Naive thymus-derived CD8-positive, alpha-beta T cell (primary cell): ENCODE measurements around the gene STARD7. TPM values are rescaled to one million over a fixed set of nuclear protein-coding genes. Genes with fewer than 3 reads are reported as not detected.

Experiments used
- ATAC-seq, 2 donors: fragments of 150-1000 bp; cut with Tn5 transposase in 1 of 2; sonication (Bioruptor Pico), chemical (Tn5 transposase) in 1 of 2; 1 replicate in 1 of 2; 2 replicates in 1 of 2; pipeline ENCODE4 v1.10.0; 2021; ENCODE audit warnings: mild to moderate bottlenecking in 2 of 2, moderate library complexity in 2 of 2
- POLR2A ChIA-PET: fragments of 350-600 bp; sonication (Branson Sonifier 250); formaldehyde crosslinking; loops from one replicate; lab custom pipeline; 2021; ENCODE audit warnings: antibody characterized with exemption; lab: Charles Lee
- DNase-seq, 10 donors: peaks; one replicate each; pipeline versions ENCODE4 v3.0.0 to v3.0.0-alpha.2; 2020 to 2022
- H3K27ac Mint-ChIP-seq, 10 donors: one replicate each; pipeline ENCODE4 v1.8.0; 2020 to 2022; ENCODE audit warnings: mild to moderate bottlenecking in 10 of 10, mixed read lengths in 10 of 10, moderate library complexity in 4 of 10, inconsistent platforms in 1 of 10
- H3K27me3 Mint-ChIP-seq, 5 donors: one replicate each; pipeline ENCODE4 v1.8.0; 2021 to 2022; ENCODE audit warnings: mixed read lengths in 5 of 5
- H3K36me3 Mint-ChIP-seq, 3 donors: one replicate each; pipeline ENCODE4 v1.8.0; 2020 to 2022; ENCODE audit warnings: mixed read lengths in 3 of 3, mild to moderate bottlenecking in 2 of 3, inconsistent platforms in 1 of 3
- H3K4me1 Mint-ChIP-seq, 4 donors: one replicate each; pipeline ENCODE4 v1.8.0; 2021 to 2022; ENCODE audit warnings: mixed read lengths in 4 of 4
- H3K4me3 Mint-ChIP-seq, 10 donors: one replicate each; pipeline ENCODE4 v1.8.0; 2020 to 2022; ENCODE audit warnings: mild to moderate bottlenecking in 10 of 10, mixed read lengths in 10 of 10, moderate library complexity in 6 of 10, inconsistent platforms in 1 of 10
- H3K9me3 Mint-ChIP-seq, 9 donors: one replicate each; pipeline ENCODE4 v1.8.0; 2020 to 2022; ENCODE audit warnings: mixed read lengths in 9 of 9, mild to moderate bottlenecking in 3 of 9, inconsistent platforms in 1 of 9, moderate library complexity in 1 of 9
- polyA plus RNA-seq, 3 donors: library from polyadenylated mRNA; unstranded; fragments of 300-500 nt; fragmentation: Illumina TruSeq; gene quantifications; one replicate each; pipeline ENCODE4 v1.2.3, GENCODE V29; 2021
- total RNA-seq, 8 experiments: library from RNA in 2 of 8; stranded (reverse) in 2 of 8; gene quantifications; one replicate each; pipeline ENCODE4 v1.2.3 and lab custom pipeline; 2021 to 2026

The STARD7 gene
- total and polyA plus RNA-seq, 5 experiments from 2014 or later = 87.5 to 143 (median 114) TPM

DNA sequence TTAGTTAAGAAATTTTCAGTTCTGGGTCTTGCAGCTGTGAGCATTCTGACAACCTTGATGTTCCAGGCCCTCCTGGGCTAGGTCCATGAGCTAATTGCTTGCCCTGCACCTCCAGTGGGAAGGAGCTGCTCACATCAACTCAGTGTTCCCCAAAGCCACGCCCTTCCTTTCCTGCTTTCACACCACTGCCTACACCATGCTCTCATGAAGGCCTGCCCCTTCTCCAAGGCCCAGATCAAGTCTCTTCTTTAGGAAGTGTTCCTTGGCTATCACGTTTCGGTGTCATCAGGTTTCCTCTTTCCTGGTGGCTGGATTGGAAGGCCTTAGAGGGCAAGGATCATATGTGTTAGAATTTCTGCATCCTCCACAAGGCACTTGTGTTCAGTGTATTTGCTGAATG is 38.4 kb upstream of the STARD7 start:
- H3K27ac Mint-ChIP-seq = peak overlapping the region in 8 of 10 donors; percentile 1 to 95 (median 63)
- ATAC-seq (no peak), DNase-seq (no peak)
- no peaks in the 10 kb centered on the region for H3K9me3 Mint-ChIP-seq
- POLR2A ChIA-PET = no interaction called here
- peak overlapping the region in 2 of 10 donors; percentile 19 to 54 for H3K4me3 Mint-ChIP-seq
- H3K27me3 Mint-ChIP-seq = no peaks in the 10 kb centered on the region
- peaks cover 22 to 46% (median 46%) of the 10 kb centered on the region in 4 donors for H3K4me1 Mint-ChIP-seq
- H3K36me3 Mint-ChIP-seq = peaks cover 0 to 20% (median 4%) of the 10 kb centered on the region in 3 donors

DNA sequence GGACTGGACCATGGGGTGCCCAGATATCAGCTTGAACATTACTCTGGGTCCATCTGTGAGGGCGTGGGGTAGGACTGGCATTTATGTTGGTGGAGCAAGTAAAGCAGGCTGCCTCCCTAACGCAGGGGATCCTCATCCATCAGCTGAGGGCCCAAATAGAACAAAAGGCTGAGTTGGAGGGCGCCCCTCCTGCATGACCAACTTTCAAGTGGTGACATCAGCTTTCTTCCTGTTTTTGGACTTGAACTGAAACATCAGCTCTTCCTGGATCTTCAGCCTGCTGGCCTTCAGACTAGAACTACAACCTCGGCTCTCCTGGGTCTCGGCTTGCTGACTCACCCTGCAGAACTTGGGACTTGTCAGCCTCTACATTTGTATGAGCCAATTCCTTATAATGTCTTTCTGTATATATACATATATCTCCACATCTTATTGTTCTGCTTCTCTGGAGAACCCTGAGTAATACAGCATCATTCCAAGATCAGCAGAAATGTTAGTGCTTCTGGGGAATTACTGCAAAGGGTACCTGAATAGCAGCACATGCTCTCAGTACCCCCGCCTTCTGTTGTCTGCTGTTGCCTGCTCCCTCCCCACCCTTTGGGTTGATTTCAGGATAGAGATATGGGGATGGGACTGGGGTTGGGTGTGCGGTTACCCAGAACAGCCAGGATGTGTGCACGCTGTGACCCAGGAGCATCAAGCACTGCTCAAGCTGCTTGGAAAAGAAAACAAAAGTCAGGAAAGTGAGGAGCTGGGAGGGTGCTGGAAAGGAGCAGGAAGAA is 37.2 kb upstream of the STARD7 start:
- Mint-ChIP-seq H3K4me1 (peaks cover 31 to 58% (median 58%) of the 10 kb centered on the region in 4 donors), H3K27me3 (no peaks in the 10 kb centered on the region), H3K36me3 (peaks cover 0 to 14% (median 0%) of the 10 kb centered on the region in 3 donors), H3K27ac (peak overlapping the region; percentile 63 to 95 (median 83)), H3K4me3 (peak overlapping the region in 6 of 10 donors; percentile 18 to 79 (median 42)), H3K9me3 (no peaks in the 10 kb centered on the region)
- DNase-seq (no peak), ATAC-seq (no peak)
- POLR2A ChIA-PET = interaction anchor here (0.8 to 1.9 kb wide), 4 partner anchors 11 to 37 kb away, joined by 3 to 16 read pairs (median 6); partner anchors contain the start of gene STARD7

DNA sequence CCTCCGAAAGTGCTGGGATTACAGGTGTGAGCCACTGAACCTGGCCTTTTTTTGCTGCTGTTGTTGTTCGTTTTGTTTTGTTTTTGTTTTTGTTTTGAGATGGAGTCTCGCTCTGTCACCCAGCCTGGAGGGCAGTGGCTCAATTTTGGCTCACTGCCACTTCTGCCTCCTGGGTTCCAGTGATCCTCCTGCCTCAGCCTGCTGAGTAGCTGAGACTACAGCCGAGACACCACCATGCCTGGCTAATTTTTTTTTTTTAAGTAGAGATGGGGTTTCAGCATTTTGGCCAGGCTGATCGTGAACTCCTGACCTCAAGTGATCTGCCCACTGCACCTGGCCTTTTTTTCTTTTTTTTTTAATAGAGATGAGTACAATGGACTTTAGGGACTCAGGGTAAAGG is 35.2 kb upstream of the STARD7 start:
- DNase-seq (no peak), ATAC-seq (no peak)
- H3K27me3 Mint-ChIP-seq = no peaks in the 10 kb centered on the region
- no peak overlapping the region for H3K27ac Mint-ChIP-seq
- POLR2A ChIA-PET = interaction anchor here (0.7 kb wide), 2 partner anchors 40 to 1473 kb away, joined by 3 read pairs; no protein-coding TSS in a partner anchor
- H3K9me3 Mint-ChIP-seq = no peaks in the 10 kb centered on the region
- peaks cover 32 to 58% (median 53%) of the 10 kb centered on the region in 4 donors for H3K4me1 Mint-ChIP-seq
- H3K4me3 Mint-ChIP-seq = no peak overlapping the region
- peaks cover 0 to 4% (median 0%) of the 10 kb centered on the region in 3 donors for H3K36me3 Mint-ChIP-seq

DNA sequence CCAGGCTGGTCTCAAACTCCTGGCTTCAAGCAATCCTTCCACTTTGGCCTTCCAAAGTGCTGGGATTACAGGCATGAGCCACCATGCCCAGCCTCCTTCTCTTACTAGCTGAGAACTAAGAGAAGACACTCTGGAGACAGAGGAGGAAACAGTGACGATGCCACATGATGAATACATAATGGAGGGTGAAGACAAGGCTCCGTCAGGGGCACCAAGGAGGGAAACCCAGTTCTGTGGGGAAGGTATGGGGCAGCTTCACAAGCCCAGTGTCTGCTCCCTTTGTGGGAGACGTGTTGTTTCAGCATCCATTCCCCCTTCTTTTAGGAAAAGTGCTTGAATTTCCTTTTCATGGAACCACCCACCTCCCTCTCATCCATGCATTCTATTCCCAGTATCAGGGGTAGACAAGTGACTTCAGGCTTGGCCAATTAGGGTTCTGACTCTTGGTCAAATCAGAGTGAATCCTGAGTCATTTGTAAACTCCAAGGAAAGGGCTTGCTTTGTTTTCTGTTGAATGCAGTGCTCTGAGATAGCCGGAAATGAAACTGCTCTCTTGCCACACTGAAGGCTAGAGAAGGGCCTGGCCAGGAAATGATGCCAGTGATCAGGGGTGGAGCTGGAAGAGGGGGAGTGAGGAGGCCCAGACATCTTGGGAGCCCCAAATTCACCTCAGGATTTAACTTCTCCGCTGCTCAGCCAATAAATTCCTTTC is 33.4 kb upstream of the STARD7 start:
- peak overlapping the region; percentile 85 to 97 (median 94) for H3K27ac Mint-ChIP-seq
- peak overlapping the region; percentile 42 to 80 (median 70) for H3K4me3 Mint-ChIP-seq
- no peaks in the 10 kb centered on the region for H3K27me3 Mint-ChIP-seq
- peaks cover 0 to 3% (median 2%) of the 10 kb centered on the region in 3 donors for H3K36me3 Mint-ChIP-seq
- H3K4me1 Mint-ChIP-seq = peaks cover 28 to 57% (median 49%) of the 10 kb centered on the region in 4 donors
- ATAC-seq (peak; percentile 81 to 85), DNase-seq (peak in 7 of 10 donors; percentile 23 to 49 (median 27))
- POLR2A ChIA-PET = interaction anchor here (0.7 to 3.0 kb wide), 8 partner anchors 8 to 64 kb away, joined by 3 to 32 read pairs (median 5); partner anchors contain the start of gene STARD7
- no peaks in the 10 kb centered on the region for H3K9me3 Mint-ChIP-seq

DNA sequence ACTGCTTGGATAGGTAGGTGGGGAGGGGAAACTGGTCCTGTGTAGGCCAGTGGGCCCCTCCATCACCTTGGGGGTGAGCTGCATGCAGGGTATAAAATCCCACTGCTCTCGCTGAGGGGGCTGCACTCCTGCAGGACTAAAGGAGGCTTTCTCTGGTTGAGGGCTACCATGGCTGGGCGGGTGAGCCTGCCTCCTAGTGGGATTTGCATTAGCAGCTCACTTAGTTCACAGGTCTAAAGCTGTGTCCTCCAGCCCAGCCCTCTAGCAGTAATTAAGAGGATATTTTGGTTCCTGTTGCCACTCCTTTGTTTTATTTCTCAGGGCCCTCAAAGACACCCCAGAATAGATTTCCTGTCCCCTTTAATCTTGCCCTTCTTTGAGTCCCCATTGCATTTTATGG is 32.6 kb upstream of the STARD7 start:
- peaks cover 24 to 49% (median 41%) of the 10 kb centered on the region in 4 donors for H3K4me1 Mint-ChIP-seq
- ATAC-seq = no peak
- H3K27ac Mint-ChIP-seq = peak overlapping the region; percentile 85 to 97 (median 94)
- H3K27me3 Mint-ChIP-seq = no peaks in the 10 kb centered on the region
- no peaks in the 10 kb centered on the region for H3K9me3 Mint-ChIP-seq
- no peak for DNase-seq
- POLR2A ChIA-PET = interaction anchor here (0.7 to 3.0 kb wide), 6 partner anchors 7 to 63 kb away, joined by 3 to 32 read pairs (median 6); partner anchors contain the start of gene STARD7
- H3K4me3 Mint-ChIP-seq = peak overlapping the region in 9 of 10 donors; percentile 12 to 80 (median 70)
- H3K36me3 Mint-ChIP-seq = peaks cover 0 to 3% (median 2%) of the 10 kb centered on the region in 3 donors

DNA sequence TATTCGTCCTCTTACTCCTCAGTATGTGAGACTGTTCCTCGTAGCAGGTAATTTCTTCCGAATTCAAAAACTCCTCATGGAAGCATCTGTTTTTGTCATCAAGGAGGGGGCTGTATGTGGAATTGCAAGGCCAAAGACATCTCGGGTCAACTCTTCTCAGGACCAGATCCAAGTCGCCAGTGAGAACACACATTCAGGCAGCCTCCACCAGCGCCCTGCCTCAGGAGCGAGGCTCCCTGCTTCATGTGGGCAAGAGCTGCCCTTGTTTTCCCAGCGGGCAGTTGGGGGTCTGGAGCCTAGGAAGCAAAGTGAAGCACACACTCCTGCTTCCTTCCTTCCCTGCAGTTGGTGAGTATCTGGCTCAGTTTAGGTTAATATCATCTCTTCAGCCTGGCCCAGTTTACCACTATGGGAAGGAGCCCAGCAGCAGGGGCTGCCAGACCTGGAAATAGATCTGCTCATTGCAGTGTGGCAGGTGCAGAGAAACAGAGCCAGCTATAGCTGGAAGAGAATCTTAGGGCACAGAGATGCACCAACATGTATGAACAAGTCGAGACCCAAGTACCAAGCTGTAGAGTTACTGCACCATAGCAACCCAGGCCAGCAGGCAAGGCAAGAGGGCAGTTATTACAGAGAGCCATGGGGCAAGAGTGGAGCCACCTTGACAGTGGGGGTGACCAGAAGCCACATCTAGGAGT is 31.9 kb upstream of the STARD7 start:
- DNase-seq (no peak), ATAC-seq (no peak)
- no peaks in the 10 kb centered on the region for H3K9me3 Mint-ChIP-seq
- H3K36me3 Mint-ChIP-seq = peaks cover 0 to 3% (median 2%) of the 10 kb centered on the region in 3 donors
- peaks cover 18 to 41% (median 34%) of the 10 kb centered on the region in 4 donors for H3K4me1 Mint-ChIP-seq
- POLR2A ChIA-PET = interaction anchor here (1.1 to 3.0 kb wide), 5 partner anchors 16 to 32 kb away, joined by 3 to 32 read pairs (median 9); partner anchors contain the start of gene STARD7
- H3K27ac Mint-ChIP-seq = peak overlapping the region; percentile 57 to 97 (median 93)
- no peak overlapping the region for H3K4me3 Mint-ChIP-seq
- no peaks in the 10 kb centered on the region for H3K27me3 Mint-ChIP-seq

DNA sequence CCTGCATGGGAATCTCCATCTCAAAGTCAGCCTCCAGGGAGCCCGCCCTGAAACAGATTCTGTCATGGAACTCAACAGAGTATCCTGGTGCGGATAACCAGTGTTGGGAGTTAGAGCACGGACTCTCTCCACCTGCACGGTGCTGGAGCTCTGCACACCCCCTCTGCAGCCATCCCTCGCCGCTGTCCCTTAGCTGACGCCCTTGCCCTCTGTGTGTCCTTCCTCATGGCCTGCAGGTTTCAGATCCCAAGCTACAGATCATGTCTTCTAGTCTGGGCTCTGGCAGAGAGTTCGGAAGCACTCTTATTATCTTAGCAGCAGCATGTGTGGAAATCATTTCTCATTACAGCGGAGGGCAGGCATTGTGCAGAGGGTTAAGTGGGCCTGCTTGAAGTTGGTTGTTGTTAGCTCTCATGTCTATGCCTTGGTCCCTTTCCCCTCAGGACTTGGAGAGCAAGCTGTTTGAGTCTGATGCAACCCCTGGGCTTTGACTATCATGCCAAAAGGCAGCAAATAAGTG is 31.2 kb upstream of the STARD7 start:
- no peaks in the 10 kb centered on the region for H3K9me3 Mint-ChIP-seq
- no peak for ATAC-seq
- H3K4me1 Mint-ChIP-seq = peaks cover 18 to 36% (median 30%) of the 10 kb centered on the region in 4 donors
- POLR2A ChIA-PET = interaction anchor here (1.1 to 3.0 kb wide), 3 partner anchors 16 to 31 kb away, joined by 3 to 14 read pairs (median 9); partner anchors contain the start of gene STARD7
- H3K36me3 Mint-ChIP-seq = peaks cover 0 to 3% (median 2%) of the 10 kb centered on the region in 3 donors
- peak overlapping the region in 7 of 10 donors; percentile 30 to 97 (median 62) for H3K27ac Mint-ChIP-seq
- H3K27me3 Mint-ChIP-seq = no peaks in the 10 kb centered on the region
- H3K4me3 Mint-ChIP-seq = no peak overlapping the region
- no peak for DNase-seq

DNA sequence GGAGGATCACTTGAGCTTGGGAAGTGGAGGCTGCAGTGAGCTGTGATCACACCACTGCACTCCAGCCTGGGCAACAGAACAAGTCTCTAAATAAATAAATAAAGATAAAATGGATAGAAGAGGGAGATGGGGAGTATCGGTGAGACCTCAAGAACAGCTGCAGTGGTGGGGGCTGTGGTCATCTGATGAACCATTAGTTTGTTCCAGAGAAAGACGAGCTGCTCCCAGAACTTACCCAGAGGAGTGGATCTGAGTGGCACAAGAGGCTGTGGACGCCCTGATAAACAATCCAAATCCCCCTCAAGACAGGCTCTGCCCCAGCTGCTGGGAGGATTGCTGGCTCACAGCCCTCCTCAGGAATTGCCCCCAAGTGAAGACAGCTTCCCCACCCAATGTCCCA is 30.5 kb upstream of the STARD7 start:
- Mint-ChIP-seq H3K36me3 (peaks cover 0 to 3% (median 2%) of the 10 kb centered on the region in 3 donors), H3K27me3 (no peaks in the 10 kb centered on the region), H3K9me3 (no peaks in the 10 kb centered on the region), H3K27ac (peak overlapping the region in 1 of 10 donors; percentile 4), H3K4me1 (peaks cover 18 to 36% (median 30%) of the 10 kb centered on the region in 4 donors), H3K4me3 (no peak overlapping the region)
- POLR2A ChIA-PET = interaction anchor here (1.4 kb wide), 1 partner anchor 30 kb away, joined by 9 read pairs; the partner anchor contains the start of gene STARD7
- DNase-seq (no peak), ATAC-seq (no peak)

DNA sequence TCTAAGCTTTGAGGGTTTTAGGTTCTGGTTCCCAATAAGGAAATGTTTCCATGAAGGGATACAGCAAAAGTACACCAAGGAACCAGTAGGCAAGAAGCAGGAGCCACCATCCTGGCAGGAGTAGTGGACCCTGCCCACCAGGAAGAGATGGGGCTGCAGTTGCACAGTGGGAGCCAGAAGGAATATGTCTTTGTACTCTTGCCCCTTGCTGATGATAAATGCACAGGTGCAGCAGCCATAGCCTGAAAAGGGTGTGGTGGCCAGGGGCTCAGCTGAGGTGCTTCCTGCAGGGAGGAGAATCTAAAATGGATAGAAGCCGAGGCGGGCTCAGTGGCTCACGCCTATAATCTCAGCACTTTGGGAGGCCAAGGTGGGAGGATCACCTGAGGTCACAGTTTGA is 29.6 kb upstream of the STARD7 start:
- POLR2A ChIA-PET = interaction anchor here (1.2 kb wide), 1 partner anchor 27 kb away, joined by 3 read pairs; no protein-coding TSS in a partner anchor
- Mint-ChIP-seq H3K27me3 (no peaks in the 10 kb centered on the region), H3K4me1 (peaks cover 18 to 43% (median 29%) of the 10 kb centered on the region in 4 donors), H3K4me3 (no peak overlapping the region), H3K36me3 (peaks cover 0 to 3% (median 2%) of the 10 kb centered on the region in 3 donors), H3K9me3 (no peaks in the 10 kb centered on the region), H3K27ac (peak overlapping the region in 3 of 10 donors; percentile 49 to 79 (median 65))
- DNase-seq (no peak), ATAC-seq (no peak)

DNA sequence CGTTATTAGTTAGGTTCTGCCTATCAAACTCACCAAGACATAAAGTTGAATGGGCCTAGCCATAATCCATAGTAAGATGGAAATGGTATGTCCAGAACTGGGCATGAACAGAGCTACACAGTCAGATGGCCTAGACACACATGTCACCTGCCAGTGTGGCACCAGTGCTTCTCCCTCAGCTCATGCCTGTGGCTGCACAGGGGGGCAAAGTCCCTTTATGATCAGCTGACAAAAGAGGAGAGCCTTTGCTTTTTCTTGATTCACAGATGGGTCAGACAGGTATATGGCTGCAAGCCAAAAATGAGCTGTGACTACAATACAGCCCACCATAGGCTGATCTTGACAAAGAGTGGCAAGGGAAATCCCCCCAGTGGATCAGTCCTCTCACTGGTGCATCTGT is 28.3 kb upstream of the STARD7 start:
- DNase-seq (no peak), ATAC-seq (no peak)
- Mint-ChIP-seq H3K27me3 (no peaks in the 10 kb centered on the region), H3K36me3 (peaks cover 0 to 3% (median 2%) of the 10 kb centered on the region in 3 donors), H3K4me3 (no peak overlapping the region), H3K4me1 (peaks cover 11 to 29% (median 16%) of the 10 kb centered on the region in 4 donors), H3K9me3 (no peaks in the 10 kb centered on the region), H3K27ac (no peak overlapping the region)
- POLR2A ChIA-PET = no interaction called here

DNA sequence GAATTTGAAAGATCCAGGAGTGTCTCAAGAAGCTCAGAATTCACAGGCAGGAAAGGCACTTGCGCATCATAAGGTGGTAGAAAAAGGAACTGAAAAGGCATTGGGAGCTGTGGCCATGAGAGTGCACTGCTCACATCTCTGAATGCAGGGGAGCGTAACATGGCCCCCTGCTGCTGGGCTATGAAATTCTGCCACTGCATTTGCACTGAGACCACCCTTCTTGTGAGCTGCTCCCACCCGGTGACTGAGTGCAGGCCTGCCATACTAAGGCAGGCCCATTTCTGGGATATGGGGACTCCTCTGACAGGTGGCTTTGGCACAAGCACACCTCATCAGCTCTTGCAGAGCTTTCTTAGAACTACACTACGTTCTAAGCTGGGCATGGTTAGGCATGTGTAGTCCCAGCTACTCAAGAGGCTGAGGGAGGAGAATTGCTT is 25.3 kb upstream of the STARD7 start:
- no peak overlapping the region for H3K27ac Mint-ChIP-seq
- DNase-seq (no peak), ATAC-seq (no peak)
- H3K9me3 Mint-ChIP-seq = no peaks in the 10 kb centered on the region
- no peak overlapping the region for H3K4me3 Mint-ChIP-seq
- peaks cover 0 to 7% (median 0%) of the 10 kb centered on the region in 3 donors for H3K36me3 Mint-ChIP-seq
- POLR2A ChIA-PET = interaction anchor here (0.6 to 0.9 kb wide), 4 partner anchors 8 to 287 kb away, joined by 3 to 5 read pairs (median 3); partner anchors contain the start of gene STARD7
- H3K27me3 Mint-ChIP-seq = no peaks in the 10 kb centered on the region
- peaks cover 0 to 15% (median 3%) of the 10 kb centered on the region in 4 donors for H3K4me1 Mint-ChIP-seq
